Panc1 (cell line): ENCODE measurements around the gene RHOH. TPM values are rescaled to one million over a fixed set of nuclear protein-coding genes. Genes with fewer than 3 reads are reported as not detected.

Source experiments
- ATAC-seq: fragments of 200-7000 bp; cut with Tn5 transposase; 2 replicates; pipeline ENCODE4 v1.9.1; 2020; ENCODE audit warnings: mild to moderate bottlenecking, moderate library complexity
- BruUV-seq: library from RNA; stranded (reverse); fragments of 400-500 nt; replicated peaks from 2 replicates; lab custom pipeline; 2021; lab: Mats Ljungman, UMichigan
- CTCF ChIA-PET: fragments of 300-600 bp; sonication (Branson Sonifier 250); formaldehyde crosslinking; loops from one replicate; lab custom pipeline; 2022; ENCODE audit warnings: antibody characterized with exemption; lab: Charles Lee
- POLR2A ChIA-PET: fragments of 300-600 bp; sonication (Branson Sonifier 250); formaldehyde crosslinking; loops from one replicate; lab custom pipeline; 2022; ENCODE audit warnings: antibody characterized with exemption; lab: Charles Lee
- DNase-seq: peaks from one replicate; pipeline ENCODE4 v3.0.0-alpha.2; 2010; ENCODE audit warnings: low read depth, low spot score
- H3K27ac ChIP-seq: 2 replicates; pipeline ENCODE4 v1.5.1; 2011; ENCODE audit warnings: mild to moderate bottlenecking, low read length, inconsistent platforms
- H3K27me3 ChIP-seq: fragments of 200-500 bp; sonication (Bioruptor generic); 2 replicates; pipeline ENCODE4 v1.6.0; 2014; ENCODE audit warnings: low read length, inconsistent platforms; ENCODE audit not compliant: control insufficient read depth, insufficient read depth
- H3K36me3 ChIP-seq: fragments of 200-500 bp; sonication (Bioruptor generic); 2 replicates; pipeline ENCODE4 v1.5.1; 2014; ENCODE audit warnings: inconsistent platforms, mild to moderate bottlenecking, low read length, moderate library complexity; ENCODE audit not compliant: control insufficient read depth, insufficient read depth
- H3K4me1 ChIP-seq: 2 replicates; pipeline ENCODE4 v1.5.1; 2011; ENCODE audit warnings: inconsistent platforms, mild to moderate bottlenecking, low read length, moderate library complexity; ENCODE audit not compliant: control insufficient read depth, insufficient read depth
- H3K4me3 ChIP-seq, 2 experiments: 2 replicates each; pipeline ENCODE4 v1.5.1; 2011 to 2012; ENCODE audit warnings: low read depth in 2 of 2, low read length in 2 of 2, mild to moderate bottlenecking in 2 of 2, inconsistent platforms in 1 of 2, moderate library complexity in 1 of 2
- H3K9me3 ChIP-seq: fragments of 200-500 bp; sonication (Bioruptor generic); 2 replicates; pipeline ENCODE4 v1.5.1; 2014; ENCODE audit warnings: low read depth, mild to moderate bottlenecking, inconsistent platforms, low read length, moderate library complexity; ENCODE audit not compliant: control insufficient read depth, insufficient read depth
- POLR2AphosphoS5 ChIP-seq: IDR thresholded peaks from 2 replicates; pipeline ENCODE4 v1.6.1; 2012; ENCODE audit warnings: mild to moderate bottlenecking, low read depth, low read length, moderate library complexity
- REST ChIP-seq, 2 experiments: IDR thresholded peaks; 2 replicates each; pipeline ENCODE4 v1.6.1; 2011 to 2012; ENCODE audit warnings: low read depth in 2 of 2, control low read depth in 1 of 2, low read length in 1 of 2, mild to moderate bottlenecking in 1 of 2, moderate library complexity in 1 of 2; ENCODE audit not compliant: insufficient read depth in 1 of 2
- SIN3A ChIP-seq: IDR thresholded peaks from 2 replicates; pipeline ENCODE4 v1.6.1; 2012; ENCODE audit warnings: low read depth, mild to moderate bottlenecking, low read length, moderate library complexity, borderline replicate concordance; ENCODE audit not compliant: insufficient read depth
- TCF7L2 ChIP-seq: IDR thresholded peaks from 2 replicates; pipeline ENCODE4 v1.6.1; 2011; ENCODE audit warnings: mild to moderate bottlenecking, low read depth, low read length, inconsistent platforms
- in situ Hi-C: cut with HindIII; loops from 2 replicates; pipeline ENCODE4 v1.10.0; 2016; ENCODE audit warnings: low sequenced_read_pairs, low pct_unique_long_range_greater_than_20kb
- intact Hi-C: fragments of 100-400 bp; cut with micrococcal nuclease; formaldehyde crosslinking; loops from one replicate; pipeline ENCODE4 v1.10.0; 2022; ENCODE audit not compliant: unreplicated experiment
- total RNA-seq: library from RNA; stranded (reverse); gene quantifications from one replicate; pipeline ENCODE4 v1.2.1, GENCODE V29; 2021; ENCODE audit not compliant: unreplicated experiment
- TF ChIP-seq, protein P1 (sequence below): fragments of 450-650 bp; IDR thresholded peaks from 2 replicates; pipeline ENCODE4 v1.5.1; 2017; ENCODE audit warnings: mild to moderate bottlenecking

The RHOH gene
- total RNA-seq, 1 experiment from 2014 or later, result 1.2 TPM

- Histone ChIP-seq H3K27ac (no peak overlapping the region), H3K36me3 (no peaks in the 10 kb centered on the region), H3K27me3 (no peaks in the 10 kb centered on the region), H3K4me3 (no peak overlapping the region), H3K9me3 (peaks cover 3% of the 10 kb centered on the region; the same call in 1 of the 2 replicates), H3K4me1 (no peaks in the 10 kb centered on the region)
- no peak for DNase-seq
- BruUV-seq, result no TSS peak
- in situ Hi-C loops, result no loop called here
- POLR2A ChIA-PET, result no interaction called here
- no peak for ATAC-seq
- TF ChIP-seq SIN3A (no peak), TCF7L2 (no peak), POLR2AphosphoS5 (no peak), REST (IDR thresholded peaks at IDR 0.05; ENCODE audit: insufficient read depth in 1 of 2, low read depth in 2 of 2, low read length in 1 of 2) (no peak)
- TF ChIP-seq, protein P1, sequence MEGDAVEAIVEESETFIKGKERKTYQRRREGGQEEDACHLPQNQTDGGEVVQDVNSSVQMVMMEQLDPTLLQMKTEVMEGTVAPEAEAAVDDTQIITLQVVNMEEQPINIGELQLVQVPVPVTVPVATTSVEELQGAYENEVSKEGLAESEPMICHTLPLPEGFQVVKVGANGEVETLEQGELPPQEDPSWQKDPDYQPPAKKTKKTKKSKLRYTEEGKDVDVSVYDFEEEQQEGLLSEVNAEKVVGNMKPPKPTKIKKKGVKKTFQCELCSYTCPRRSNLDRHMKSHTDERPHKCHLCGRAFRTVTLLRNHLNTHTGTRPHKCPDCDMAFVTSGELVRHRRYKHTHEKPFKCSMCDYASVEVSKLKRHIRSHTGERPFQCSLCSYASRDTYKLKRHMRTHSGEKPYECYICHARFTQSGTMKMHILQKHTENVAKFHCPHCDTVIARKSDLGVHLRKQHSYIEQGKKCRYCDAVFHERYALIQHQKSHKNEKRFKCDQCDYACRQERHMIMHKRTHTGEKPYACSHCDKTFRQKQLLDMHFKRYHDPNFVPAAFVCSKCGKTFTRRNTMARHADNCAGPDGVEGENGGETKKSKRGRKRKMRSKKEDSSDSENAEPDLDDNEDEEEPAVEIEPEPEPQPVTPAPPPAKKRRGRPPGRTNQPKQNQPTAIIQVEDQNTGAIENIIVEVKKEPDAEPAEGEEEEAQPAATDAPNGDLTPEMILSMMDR, result no peak
- intact Hi-C loops, result no loop called here
- CTCF ChIA-PET, result no interaction called here
These were observed 44.2 kb upstream of the RHOH start for GRCh38 chr4:40152637-40153036.

- Histone ChIP-seq H3K4me3 (no peak overlapping the region), H3K27ac (no peak overlapping the region), H3K9me3 (no peaks in the 10 kb centered on the region), H3K36me3 (no peaks in the 10 kb centered on the region), H3K4me1 (no peaks in the 10 kb centered on the region), H3K27me3 (no peaks in the 10 kb centered on the region)
- DNase-seq, result no peak
- ChIA-PET CTCF (no interaction called here), POLR2A (no interaction called here)
- no peak for ATAC-seq
- in situ Hi-C loops, result no loop called here
- BruUV-seq, result no TSS peak
- intact Hi-C loops, result no loop called here
- TF ChIP-seq TCF7L2 (no peak), REST (IDR thresholded peaks at IDR 0.05; ENCODE audit: insufficient read depth in 1 of 2, low read depth in 2 of 2, low read length in 1 of 2) (no peak), SIN3A (no peak), POLR2AphosphoS5 (no peak)
- TF ChIP-seq, protein P1, result no peak
These were observed 39.4 kb upstream of the RHOH start for GRCh38 chr4:40157436-40157835.
